Kidney capillary endothelial cell (primary cell): ENCODE data around the gene TSPAN9.
A peak's percentile ranks its signal among the peaks of the same experiment; 100 is the strongest.

Source experiments
- DNase-seq: peaks from one replicate; pipeline ENCODE4 v3.0.0-alpha.2; 2018; ENCODE audit warnings: low spot score

Gene TSPAN9

GRCh38 chr12:3077572-3078081 lies 448 bp downstream of the TSPAN9 start:
- DNase-seq, result no peak

- peak; percentile 47 for DNase-seq
Measured at GRCh38 chr12:3078086-3078820, 1.1 kb downstream of the TSPAN9 start.

GRCh38 chr12:3081091-3081490 lies 3.9 kb downstream of the TSPAN9 start:
- no peak for DNase-seq

GRCh38 chr12:3081886-3082285 lies 4.7 kb downstream of the TSPAN9 start:
- no peak for DNase-seq

GRCh38 chr12:3083241-3083920 lies 6.2 kb downstream of the TSPAN9 start:
- no peak for DNase-seq

GRCh38 chr12:3083921-3084347 lies 6.8 kb downstream of the TSPAN9 start:
- peak; percentile 84 for DNase-seq

GRCh38 chr12:3084742-3085141 lies 7.6 kb downstream of the TSPAN9 start:
- no peak for DNase-seq

- no peak for DNase-seq
Measured at GRCh38 chr12:3085341-3086139, 8.4 kb downstream of the TSPAN9 start.

- no peak for DNase-seq
Measured at GRCh38 chr12:3086211-3086610, 9.0 kb downstream of the TSPAN9 start.

- DNase-seq, result no peak
Measured at GRCh38 chr12:3086729-3087323, 9.6 kb downstream of the TSPAN9 start.

- DNase-seq, result no peak
Measured at GRCh38 chr12:3087758-3088650, 10.8 kb downstream of the TSPAN9 start.

- DNase-seq, result no peak
Measured at GRCh38 chr12:3089588-3089987, 12.4 kb downstream of the TSPAN9 start.

GRCh38 chr12:3090240-3091037 lies 13.3 kb downstream of the TSPAN9 start:
- no peak for DNase-seq

- DNase-seq, result no peak
Measured at GRCh38 chr12:3091038-3091319, 13.8 kb downstream of the TSPAN9 start.

GRCh38 chr12:3091382-3092241 lies 14.4 kb downstream of the TSPAN9 start:
- no peak for DNase-seq

GRCh38 chr12:3092764-3093163 lies 15.6 kb downstream of the TSPAN9 start:
- DNase-seq, result no peak

GRCh38 chr12:3097186-3097804 lies 20.1 kb downstream of the TSPAN9 start:
- peak; percentile 65 for DNase-seq

GRCh38 chr12:3097836-3098235 lies 20.7 kb downstream of the TSPAN9 start:
- DNase-seq, result peak; percentile 33

GRCh38 chr12:3098436-3098835 lies 21.3 kb downstream of the TSPAN9 start:
- no peak for DNase-seq
